Breast epithelium (tissue), 3 donors: Measurements from ENCODE around the gene C4orf36.

Source experiments
- CTCF ChIP-seq, 3 donors: fragments of 450-650 bp; IDR thresholded peaks; one replicate each; pipeline ENCODE4 v1.5.1; 2016 to 2017; ENCODE audit warnings: antibody characterized with exemption in 3 of 3, mild to moderate bottlenecking in 3 of 3, moderate library complexity in 3 of 3
- POLR2A ChIP-seq: fragments of 450-650 bp; IDR thresholded peaks from one replicate; pipeline ENCODE4 v1.6.1; 2016; ENCODE audit warnings: antibody characterized with exemption, mild to moderate bottlenecking, moderate library complexity

- TF ChIP-seq CTCF (IDR thresholded peaks at IDR 0.05), result no peak
- no peak for TF ChIP-seq POLR2A
Measured at GRCh38 chr4:86916392-86916791, 24.2 kb upstream of the C4orf36 start.
